ENCODE measurements around the gene AEBP1. TPM values are rescaled to one million over a fixed set of nuclear protein-coding genes. Genes with fewer than 3 reads are reported as not detected.

The AEBP1 gene
- 165 and 178 TPM in 2 replicates for total RNA-seq

GRCh38 chr7:44103923-44104859 is at the start of gene AEBP1:
Gene AEBP1 (plus strand): TSS chr7:44104345. CDS start chr7:44104666, 321 bp downstream.

GRCh38 chr7:44065431-44066110 is 38.6 kb upstream of the AEBP1 start, which contains the start of gene PGAM2:
Gene PGAM2 (minus strand): TSS chr7:44065567. CDS start chr7:44065529, 38 bp downstream.

GRCh38 chr7:44123190-44124003 is 19.3 kb downstream of the AEBP1 start, which contains the start of gene POLD2:
Gene POLD2 (minus strand): TSS chr7:44123548. CDS start chr7:44122053, 1,495 bp downstream.

GRCh38 chr7:44141221-44141850 is 37.2 kb downstream of the AEBP1 start, which contains the start of gene MYL7:
Gene MYL7 (minus strand): TSS chr7:44141332. CDS start chr7:44141305, 27 bp downstream.

Other genes with a start within 250 kb of the AEBP1 start
- 100 and 104 TPM in 2 replicates for gene MRPS24, start 234.8 kb upstream of the AEBP1 start, total RNA-seq
- 14.0 and 19.8 TPM in 2 replicates for gene URGCP, start 197.7 kb upstream of the AEBP1 start, total RNA-seq
- gene UBE2D4, start 177.9 kb upstream of the AEBP1 start, total RNA-seq = 10.6 and 17.2 TPM in 2 replicates
- not detected in 2 replicates for gene SPDYE1, start 106.4 kb upstream of the AEBP1 start, total RNA-seq
- gene DBNL, start 59.6 kb upstream of the AEBP1 start, total RNA-seq = 82.4 and 90.7 TPM in 2 replicates
- gene PGAM2, start 38.8 kb upstream of the AEBP1 start, total RNA-seq = not detected in 2 replicates
- gene POLM, start 21.8 kb upstream of the AEBP1 start, total RNA-seq = 19.3 and 27.1 TPM in 2 replicates
- gene POLD2, start 19.2 kb downstream of the AEBP1 start, total RNA-seq = 55.4 and 58.2 TPM in 2 replicates
- not detected in 2 replicates for gene MYL7, start 37.0 kb downstream of the AEBP1 start, total RNA-seq
- 0.20 and 0.69 TPM in 2 replicates for gene GCK, start 85.1 kb downstream of the AEBP1 start, total RNA-seq
- 58.7 and 63.3 TPM in 2 replicates for gene YKT6, start 96.6 kb downstream of the AEBP1 start, total RNA-seq
- gene CAMK2B, start 221.2 kb downstream of the AEBP1 start, total RNA-seq = 0.44 and 0.68 TPM in 2 replicates